GM21515 (cell line): Measurements from ENCODE around the gene MSL3.

Experiments
- ATAC-seq: cut with Tn5 transposase; IDR thresholded peaks from one replicate; pipeline ENCODE4 v1.9.1; 2021; ENCODE audit not compliant: unreplicated experiment

The MSL3 gene

GRCh38 chrX:11758400-11759171, 549 bp downstream of the MSL3 start:
- ATAC-seq = peak; percentile 49

- ATAC-seq = no peak
These were observed 1.1 kb downstream of the MSL3 start for GRCh38 chrX:11759172-11759460.

- ATAC-seq = peak; percentile 77
These were observed 1.6 kb downstream of the MSL3 start for GRCh38 chrX:11759461-11760311.

- ATAC-seq = no peak
These were observed 2.9 kb downstream of the MSL3 start for GRCh38 chrX:11760958-11761357.

GRCh38 chrX:11764602-11765067, 6.6 kb downstream of the MSL3 start:
- no peak for ATAC-seq

GRCh38 chrX:11765449-11765848, 7.4 kb downstream of the MSL3 start:
- no peak for ATAC-seq

GRCh38 chrX:11766487-11766886, 8.4 kb downstream of the MSL3 start:
- no peak for ATAC-seq

- ATAC-seq = peak; percentile 76
These were observed 10.0 kb downstream of the MSL3 start for GRCh38 chrX:11768039-11768438.

- peak; percentile 65 for ATAC-seq
These were observed 12.3 kb downstream of the MSL3 start for GRCh38 chrX:11770320-11770719.

- ATAC-seq = no peak
These were observed 20.2 kb downstream of the MSL3 start for GRCh38 chrX:11778230-11778629.

- ATAC-seq = no peak
These were observed 23.1 kb downstream of the MSL3 start for GRCh38 chrX:11781133-11781532.

- no peak for ATAC-seq
These were observed 23.8 kb downstream of the MSL3 start for GRCh38 chrX:11781734-11782370.

- no peak for ATAC-seq
These were observed 26.5 kb downstream of the MSL3 start for GRCh38 chrX:11784543-11784942.

- ATAC-seq = no peak
These were observed 28.8 kb downstream of the MSL3 start for GRCh38 chrX:11786862-11787261.

GRCh38 chrX:11787564-11787963, 29.5 kb downstream of the MSL3 start:
- ATAC-seq = peak; percentile 51

- ATAC-seq = peak; percentile 51
These were observed 31.8 kb downstream of the MSL3 start for GRCh38 chrX:11789809-11790208.

GRCh38 chrX:11791090-11791489, 33.1 kb downstream of the MSL3 start:
- ATAC-seq = no peak

GRCh38 chrX:11791537-11791936, 33.5 kb downstream of the MSL3 start:
- ATAC-seq = no peak

- peak; percentile 86 for ATAC-seq
These were observed 34.7 kb downstream of the MSL3 start for GRCh38 chrX:11792461-11793421.

GRCh38 chrX:11793734-11794133, 35.7 kb downstream of the MSL3 start:
- no peak for ATAC-seq

- ATAC-seq = no peak
These were observed 55.3 kb downstream of the MSL3 start for GRCh38 chrX:11813341-11813740.
